CD8-positive, alpha-beta memory T cell (primary cell): ENCODE results near the gene MS4A18. TPM values are rescaled to one million over a fixed set of nuclear protein-coding genes. Genes with fewer than 3 reads are reported as not detected.

Source experiments
- CTCF ChIA-PET: fragments of 350-600 bp; sonication (Branson Sonifier 250); formaldehyde crosslinking; loops from one replicate; lab custom pipeline; 2021; ENCODE audit warnings: antibody characterized with exemption; lab: Charles Lee
- POLR2A ChIA-PET: fragments of 350-600 bp; sonication (Branson Sonifier 250); formaldehyde crosslinking; loops from one replicate; lab custom pipeline; 2021; ENCODE audit warnings: antibody characterized with exemption; lab: Charles Lee
- DNase-seq, 5 donors: peaks; one replicate each; pipeline versions ENCODE4 v3.0.0 to v3.0.0-alpha.2; 2020 to 2022; ENCODE audit warnings: mixed read lengths in 1 of 5
- H3K27ac ChIP-seq: one replicate; pipeline ENCODE4 v1.7.0; 2013; ENCODE audit warnings: low read depth, mild to moderate bottlenecking, low read length, moderate library complexity
- H3K27me3 ChIP-seq: 2 replicates; pipeline ENCODE4 v1.7.0; 2013; ENCODE audit warnings: low read length, mild to moderate bottlenecking; ENCODE audit not compliant: insufficient read depth, poor library complexity, severe bottlenecking
- H3K36me3 ChIP-seq: 2 replicates; pipeline ENCODE4 v1.7.0; 2013; ENCODE audit warnings: mild to moderate bottlenecking, low read length, moderate library complexity; ENCODE audit not compliant: insufficient read depth
- H3K4me1 ChIP-seq: 2 replicates; pipeline ENCODE4 v1.7.0; 2013; ENCODE audit warnings: mild to moderate bottlenecking, low read length, moderate library complexity; ENCODE audit not compliant: insufficient read depth
- H3K4me3 ChIP-seq: 2 replicates; pipeline ENCODE4 v1.7.0; 2013; ENCODE audit warnings: mild to moderate bottlenecking, low read length
- H3K9me3 ChIP-seq: 2 replicates; pipeline ENCODE4 v1.7.0; 2013; ENCODE audit warnings: mild to moderate bottlenecking, low read length
- H3K27ac Mint-ChIP-seq, 8 donors: one replicate each; pipeline ENCODE4 v1.8.0; 2020 to 2021; ENCODE audit warnings: mixed read lengths in 8 of 8, mild to moderate bottlenecking in 6 of 8, inconsistent platforms in 3 of 8, moderate library complexity in 3 of 8
- H3K27me3 Mint-ChIP-seq, 2 donors: one replicate each; pipeline ENCODE4 v1.8.0; 2020 to 2021; ENCODE audit warnings: mixed read lengths in 2 of 2, mild to moderate bottlenecking in 1 of 2, moderate library complexity in 1 of 2
- H3K36me3 Mint-ChIP-seq, 3 donors: one replicate each; pipeline ENCODE4 v1.8.0; 2020 to 2021; ENCODE audit warnings: mixed read lengths in 3 of 3, inconsistent platforms in 1 of 3, mild to moderate bottlenecking in 1 of 3
- H3K4me1 Mint-ChIP-seq, 3 donors: one replicate each; pipeline ENCODE4 v1.8.0; 2020 to 2021; ENCODE audit warnings: mixed read lengths in 3 of 3, inconsistent platforms in 1 of 3, mild to moderate bottlenecking in 1 of 3
- H3K4me3 Mint-ChIP-seq, 7 donors: one replicate each; pipeline ENCODE4 v1.8.0; 2020 to 2021; ENCODE audit warnings: mixed read lengths in 7 of 7, mild to moderate bottlenecking in 6 of 7, moderate library complexity in 4 of 7, inconsistent platforms in 2 of 7
- H3K9me3 Mint-ChIP-seq, 5 donors: one replicate each; pipeline ENCODE4 v1.8.0; 2020 to 2022; ENCODE audit warnings: mixed read lengths in 5 of 5, mild to moderate bottlenecking in 3 of 5, moderate library complexity in 2 of 5, inconsistent platforms in 1 of 5
- polyA plus RNA-seq: library from polyadenylated mRNA; unstranded; fragments of 300-500 nt; fragmentation: Illumina TruSeq; gene quantifications from one replicate; pipeline ENCODE4 v1.2.3, GENCODE V29; 2021
- total RNA-seq, 2 experiments: library from RNA; stranded (reverse); gene quantifications; one replicate each; pipeline ENCODE4 v1.2.3, GENCODE V29; 2021

The MS4A18 gene
- total and polyA plus RNA-seq, 3 experiments from 2014 or later, result not detected

- ChIA-PET CTCF (interaction anchor here (3.9 kb wide), 1 partner anchor 9 kb away, joined by 18 read pairs; no protein-coding TSS in a partner anchor), POLR2A (no interaction called here)
- H3K4me1 ChIP-seq, result no peaks in the 10 kb centered on the region
- no peaks in the 10 kb centered on the region for H3K9me3 ChIP-seq
- no peak within 1 kb of the TSS for H3K27ac ChIP-seq
- no peak within 1 kb of the TSS for H3K4me3 ChIP-seq
- Mint-ChIP-seq H3K27me3 (peaks cover 0 to 8% of the 10 kb centered on the region in 2 donors), H3K36me3 (no peaks in the 10 kb centered on the region), H3K4me3 (no peak within 1 kb of the TSS), H3K9me3 (no peaks in the 10 kb centered on the region), H3K4me1 (no peaks in the 10 kb centered on the region), H3K27ac (peak within 1 kb of the TSS in 1 of 8 donors; percentile 61)
- H3K36me3 ChIP-seq, result no peaks in the 10 kb centered on the region
- no peak for DNase-seq
- no peaks in the 10 kb centered on the region for H3K27me3 ChIP-seq
These were observed 60.6 kb downstream of the MS4A18 start, which contains the start of gene MS4A10 for GRCh38 chr11:60785136-60785535. TSS of gene MS4A10 (plus strand) at chr11:60785333. CDS start at chr11:60790336, 5,003 bp downstream.

GRCh38 chr11:60785806-60786361, 61.4 kb downstream of the MS4A18 start:
- no peaks in the 10 kb centered on the region for H3K9me3 ChIP-seq
- no peak overlapping the region for H3K4me3 Mint-ChIP-seq
- no peaks in the 10 kb centered on the region for H3K9me3 Mint-ChIP-seq
- H3K27me3 Mint-ChIP-seq, result peaks cover 0 to 8% of the 10 kb centered on the region in 2 donors
- H3K36me3 Mint-ChIP-seq, result no peaks in the 10 kb centered on the region
- H3K27ac Mint-ChIP-seq, result peak overlapping the region in 1 of 8 donors; percentile 61
- no peak overlapping the region for H3K4me3 ChIP-seq
- no peak for DNase-seq
- H3K27ac ChIP-seq, result no peak overlapping the region
- H3K36me3 ChIP-seq, result no peaks in the 10 kb centered on the region
- ChIA-PET CTCF (interaction anchor here (3.9 kb wide), 1 partner anchor 10 kb away, joined by 18 read pairs; no protein-coding TSS in a partner anchor), POLR2A (no interaction called here)
- H3K4me1 Mint-ChIP-seq, result no peaks in the 10 kb centered on the region
- no peaks in the 10 kb centered on the region for H3K4me1 ChIP-seq
- no peaks in the 10 kb centered on the region for H3K27me3 ChIP-seq

- no peaks in the 10 kb centered on the region for H3K27me3 ChIP-seq
- H3K27ac ChIP-seq, result no peak overlapping the region
- H3K9me3 ChIP-seq, result no peaks in the 10 kb centered on the region
- POLR2A ChIA-PET, result no interaction called here
- Mint-ChIP-seq H3K9me3 (no peaks in the 10 kb centered on the region), H3K27me3 (peaks cover 0 to 8% of the 10 kb centered on the region in 2 donors), H3K36me3 (no peaks in the 10 kb centered on the region), H3K27ac (peak overlapping the region in 1 of 8 donors; percentile 0), H3K4me3 (no peak overlapping the region), H3K4me1 (no peaks in the 10 kb centered on the region)
- H3K36me3 ChIP-seq, result no peaks in the 10 kb centered on the region
- H3K4me1 ChIP-seq, result no peaks in the 10 kb centered on the region
- CTCF ChIA-PET, result interaction anchor here (3.9 kb wide), 1 partner anchor 11 kb away, joined by 18 read pairs; no protein-coding TSS in a partner anchor
- H3K4me3 ChIP-seq, result no peak overlapping the region
- DNase-seq, result no peak
These were observed 62.5 kb downstream of the MS4A18 start for GRCh38 chr11:60786811-60787567.

GRCh38 chr11:60788401-60789125, 64.0 kb downstream of the MS4A18 start:
- H3K36me3 ChIP-seq, result no peaks in the 10 kb centered on the region
- no peak for DNase-seq
- no peaks in the 10 kb centered on the region for H3K27me3 ChIP-seq
- Mint-ChIP-seq H3K36me3 (no peaks in the 10 kb centered on the region), H3K4me1 (no peaks in the 10 kb centered on the region), H3K9me3 (no peaks in the 10 kb centered on the region), H3K4me3 (no peak overlapping the region), H3K27ac (no peak overlapping the region), H3K27me3 (peaks cover 0 to 6% of the 10 kb centered on the region in 2 donors)
- ChIA-PET POLR2A (no interaction called here), CTCF (no interaction called here)
- no peaks in the 10 kb centered on the region for H3K9me3 ChIP-seq
- H3K4me3 ChIP-seq, result no peak overlapping the region
- H3K4me1 ChIP-seq, result no peaks in the 10 kb centered on the region
- no peak overlapping the region for H3K27ac ChIP-seq

- Histone ChIP-seq H3K4me3 (no peak overlapping the region), H3K27me3 (no peaks in the 10 kb centered on the region), H3K36me3 (no peaks in the 10 kb centered on the region), H3K9me3 (no peaks in the 10 kb centered on the region), H3K27ac (no peak overlapping the region), H3K4me1 (no peaks in the 10 kb centered on the region)
- Mint-ChIP-seq H3K4me3 (no peak overlapping the region), H3K4me1 (no peaks in the 10 kb centered on the region), H3K27ac (no peak overlapping the region), H3K27me3 (peaks cover 0 to 6% of the 10 kb centered on the region in 2 donors), H3K9me3 (no peaks in the 10 kb centered on the region), H3K36me3 (no peaks in the 10 kb centered on the region)
- no peak for DNase-seq
- POLR2A ChIA-PET, result no interaction called here
- CTCF ChIA-PET, result no interaction called here
These were observed 66.2 kb downstream of the MS4A18 start for GRCh38 chr11:60790726-60791125.

- Histone ChIP-seq H3K36me3 (no peaks in the 10 kb centered on the region), H3K27ac (no peak overlapping the region), H3K4me1 (no peaks in the 10 kb centered on the region), H3K27me3 (no peaks in the 10 kb centered on the region), H3K4me3 (no peak overlapping the region), H3K9me3 (no peaks in the 10 kb centered on the region)
- Mint-ChIP-seq H3K4me1 (no peaks in the 10 kb centered on the region), H3K9me3 (no peaks in the 10 kb centered on the region), H3K27ac (peak overlapping the region in 2 of 8 donors; percentile 11 to 21), H3K27me3 (peaks cover 0 to 5% of the 10 kb centered on the region in 2 donors), H3K4me3 (no peak overlapping the region), H3K36me3 (no peaks in the 10 kb centered on the region)
- CTCF ChIA-PET, result no interaction called here
- no peak for DNase-seq
- POLR2A ChIA-PET, result no interaction called here
These were observed 66.8 kb downstream of the MS4A18 start for GRCh38 chr11:60791153-60791933.

- no peak for DNase-seq
- no peaks in the 10 kb centered on the region for H3K9me3 Mint-ChIP-seq
- H3K4me3 ChIP-seq, result no peak overlapping the region
- H3K27me3 Mint-ChIP-seq, result peaks cover 0 to 3% of the 10 kb centered on the region in 2 donors
- POLR2A ChIA-PET, result no interaction called here
- H3K9me3 ChIP-seq, result no peaks in the 10 kb centered on the region
- no peaks in the 10 kb centered on the region for H3K27me3 ChIP-seq
- CTCF ChIA-PET, result no interaction called here
- no peak overlapping the region for H3K4me3 Mint-ChIP-seq
- no peak overlapping the region for H3K27ac ChIP-seq
- peak overlapping the region in 1 of 8 donors; percentile 39 for H3K27ac Mint-ChIP-seq
- no peaks in the 10 kb centered on the region for H3K36me3 ChIP-seq
- no peaks in the 10 kb centered on the region for H3K4me1 Mint-ChIP-seq
- H3K4me1 ChIP-seq, result no peaks in the 10 kb centered on the region
- H3K36me3 Mint-ChIP-seq, result no peaks in the 10 kb centered on the region
These were observed 68.0 kb downstream of the MS4A18 start for GRCh38 chr11:60792521-60792920.
